ENCODE data around the gene TSPAN12. TPM values are rescaled to one million over a fixed set of nuclear protein-coding genes. Genes with fewer than 3 reads are reported as not detected.
A peak's percentile ranks its signal among the peaks of the same experiment; 100 is the strongest.

Gene TSPAN12
- polyA plus RNA-seq, 1 donor = 99.6 TPM

DNA sequence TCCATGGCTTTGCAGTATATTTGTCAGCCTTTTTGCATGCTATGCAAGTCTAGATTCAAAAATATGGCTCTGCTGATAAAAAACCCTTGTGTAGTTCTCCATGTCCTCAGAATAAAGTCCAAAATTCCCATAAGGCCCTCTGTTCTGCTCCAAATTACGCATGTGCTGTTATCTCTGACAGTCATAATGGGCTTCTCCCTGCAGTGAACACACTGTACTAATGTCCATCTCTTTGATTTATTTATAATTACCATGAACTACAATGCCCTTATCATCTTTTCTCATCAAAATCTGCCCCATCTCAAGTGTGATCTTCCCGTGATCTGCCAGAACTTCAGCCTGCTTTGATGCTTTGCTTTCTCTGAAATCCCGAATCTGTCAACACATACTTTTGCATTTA, 87.7 kb downstream of the TSPAN12 start:
- WGBS (ENCODE audit: insufficient coverage, low lambda C conversion rate) = 77% methylated on average over 3 of the region's 3 CpGs
- H3K4me1 ChIP-seq (ENCODE audit: control insufficient read depth, insufficient read depth, low read length) = no peaks in the 10 kb centered on the region
- H3K9me3 ChIP-seq (ENCODE audit: control insufficient read depth, low read depth, low read length) = no peaks in the 10 kb centered on the region
- H3K4me3 ChIP-seq (ENCODE audit: low read length) = no peak overlapping the region
- DNase-seq = no peak
- H3K36me3 ChIP-seq (ENCODE audit: control insufficient read depth, insufficient read depth, low read length) = no peaks in the 10 kb centered on the region
- no peak overlapping the region for H3K27ac ChIP-seq (ENCODE audit: low read length)
- no peaks in the 10 kb centered on the region for H3K27me3 ChIP-seq (ENCODE audit: control insufficient read depth, insufficient read depth, low read length)

DNA sequence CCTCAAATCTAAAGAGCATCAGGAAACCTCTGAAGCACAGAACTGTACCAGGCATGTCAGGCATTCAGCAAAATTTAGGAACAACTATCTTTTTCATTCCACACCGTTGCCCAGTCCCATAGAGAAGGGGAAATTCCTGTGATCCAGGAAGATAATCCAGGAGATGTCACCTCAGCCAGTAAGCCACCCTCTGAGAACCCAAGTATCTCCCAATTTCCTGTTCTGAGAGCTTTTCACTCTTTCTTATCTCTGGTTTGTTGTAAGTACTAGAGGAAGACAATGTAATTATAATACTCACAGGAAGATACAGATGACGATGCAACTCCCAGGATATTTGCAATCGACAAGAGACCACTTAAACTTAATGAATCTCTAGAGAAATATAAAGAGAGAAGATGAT, 97.1 kb downstream of the TSPAN12 start:
- no peak for DNase-seq
- Histone ChIP-seq H3K9me3 (ENCODE audit: control insufficient read depth, low read depth, low read length) (no peaks in the 10 kb centered on the region), H3K4me1 (ENCODE audit: control insufficient read depth, insufficient read depth, low read length) (no peaks in the 10 kb centered on the region), H3K27ac (ENCODE audit: low read length) (no peak overlapping the region), H3K36me3 (ENCODE audit: control insufficient read depth, insufficient read depth, low read length) (no peaks in the 10 kb centered on the region), H3K27me3 (ENCODE audit: control insufficient read depth, insufficient read depth, low read length) (peaks cover 5% of the 10 kb centered on the region), H3K4me3 (ENCODE audit: low read length) (no peak overlapping the region)
- 72% methylated on average over 2 of the region's 3 CpGs for WGBS (ENCODE audit: insufficient coverage, low lambda C conversion rate)

DNA sequence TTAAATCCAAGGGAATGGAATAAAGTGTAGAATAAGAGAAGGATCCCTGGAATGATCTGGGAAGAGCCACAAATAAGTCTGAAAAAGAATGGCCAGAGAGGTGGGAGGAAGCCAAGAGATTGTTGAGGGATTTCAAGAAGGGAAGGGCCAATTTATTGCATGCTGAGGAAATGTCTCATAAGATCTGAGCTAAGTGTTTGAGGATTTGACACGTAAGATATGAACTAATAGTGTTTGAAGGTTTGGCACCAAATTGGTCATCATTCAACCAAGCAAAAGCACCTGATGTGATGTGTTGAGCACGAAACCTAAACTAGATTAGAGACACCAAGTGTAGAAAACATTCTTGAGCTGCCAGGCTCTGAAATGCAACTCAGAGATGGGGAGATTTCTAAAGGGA, 97.9 kb downstream of the TSPAN12 start:
- Histone ChIP-seq H3K4me1 (ENCODE audit: control insufficient read depth, insufficient read depth, low read length) (no peaks in the 10 kb centered on the region), H3K4me3 (ENCODE audit: low read length) (no peak overlapping the region), H3K27ac (ENCODE audit: low read length) (no peak overlapping the region), H3K27me3 (ENCODE audit: control insufficient read depth, insufficient read depth, low read length) (peaks cover 5% of the 10 kb centered on the region), H3K9me3 (ENCODE audit: control insufficient read depth, low read depth, low read length) (no peaks in the 10 kb centered on the region), H3K36me3 (ENCODE audit: control insufficient read depth, insufficient read depth, low read length) (no peaks in the 10 kb centered on the region)
- WGBS (ENCODE audit: insufficient coverage, low lambda C conversion rate) = no CpG with 5 or more reads among the region's 2 CpGs
- no peak for DNase-seq

DNA sequence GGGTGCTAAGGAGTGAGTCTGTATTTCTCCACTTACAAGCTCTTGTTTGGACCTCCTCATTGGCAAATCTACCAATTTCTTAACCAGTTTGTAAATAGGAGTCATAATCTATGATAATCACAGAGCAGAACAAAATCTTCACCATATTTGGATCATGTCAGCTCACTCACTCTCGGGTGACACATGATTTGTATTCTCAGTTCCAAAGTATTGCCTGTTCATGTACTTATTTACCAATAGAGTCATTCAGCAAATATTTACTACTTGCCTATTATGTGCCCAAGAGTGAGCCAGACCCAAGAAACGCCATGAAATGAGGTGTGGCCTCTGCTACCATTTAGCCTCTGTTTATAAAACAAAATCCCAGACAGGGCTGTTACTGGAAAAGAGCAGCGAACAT, 114.8 kb downstream of the TSPAN12 start:
- Histone ChIP-seq H3K27ac (ENCODE audit: low read length) (no peak overlapping the region), H3K36me3 (ENCODE audit: control insufficient read depth, insufficient read depth, low read length) (no peaks in the 10 kb centered on the region), H3K4me3 (ENCODE audit: low read length) (no peak overlapping the region), H3K9me3 (ENCODE audit: control insufficient read depth, low read depth, low read length) (no peaks in the 10 kb centered on the region), H3K4me1 (ENCODE audit: control insufficient read depth, insufficient read depth, low read length) (no peaks in the 10 kb centered on the region), H3K27me3 (ENCODE audit: control insufficient read depth, insufficient read depth, low read length) (no peaks in the 10 kb centered on the region)
- WGBS (ENCODE audit: insufficient coverage, low lambda C conversion rate) = 100% methylated on average over 1 of the region's 3 CpGs
- no peak for DNase-seq

DNA sequence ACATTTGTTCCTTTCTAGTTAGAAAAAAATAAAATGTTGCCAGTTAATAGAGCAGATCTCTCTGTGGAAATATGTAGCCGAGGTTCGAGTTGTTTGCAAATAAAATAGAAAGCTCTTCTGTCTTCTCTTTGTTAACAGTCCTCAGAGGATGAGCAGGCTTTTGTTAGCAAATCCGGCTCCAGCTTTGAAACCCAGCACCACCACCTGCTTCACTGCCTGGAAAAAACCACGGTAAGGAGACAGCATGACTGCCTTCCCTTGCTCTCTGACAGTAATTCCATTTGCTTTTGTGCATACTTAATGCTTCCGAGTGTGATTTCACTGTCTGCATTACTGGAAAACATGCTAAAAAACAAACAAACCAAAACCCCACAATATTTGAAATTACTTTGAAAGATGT, 115.6 kb downstream of the TSPAN12 start:
- no peaks in the 10 kb centered on the region for H3K9me3 ChIP-seq (ENCODE audit: control insufficient read depth, low read depth, low read length)
- H3K27me3 ChIP-seq (ENCODE audit: control insufficient read depth, insufficient read depth, low read length) = no peaks in the 10 kb centered on the region
- WGBS (ENCODE audit: insufficient coverage, low lambda C conversion rate) = no CpG with 5 or more reads among the region's 5 CpGs
- H3K36me3 ChIP-seq (ENCODE audit: control insufficient read depth, insufficient read depth, low read length) = no peaks in the 10 kb centered on the region
- no peaks in the 10 kb centered on the region for H3K4me1 ChIP-seq (ENCODE audit: control insufficient read depth, insufficient read depth, low read length)
- H3K27ac ChIP-seq (ENCODE audit: low read length) = no peak overlapping the region
- no peak overlapping the region for H3K4me3 ChIP-seq (ENCODE audit: low read length)
- no peak for DNase-seq

DNA sequence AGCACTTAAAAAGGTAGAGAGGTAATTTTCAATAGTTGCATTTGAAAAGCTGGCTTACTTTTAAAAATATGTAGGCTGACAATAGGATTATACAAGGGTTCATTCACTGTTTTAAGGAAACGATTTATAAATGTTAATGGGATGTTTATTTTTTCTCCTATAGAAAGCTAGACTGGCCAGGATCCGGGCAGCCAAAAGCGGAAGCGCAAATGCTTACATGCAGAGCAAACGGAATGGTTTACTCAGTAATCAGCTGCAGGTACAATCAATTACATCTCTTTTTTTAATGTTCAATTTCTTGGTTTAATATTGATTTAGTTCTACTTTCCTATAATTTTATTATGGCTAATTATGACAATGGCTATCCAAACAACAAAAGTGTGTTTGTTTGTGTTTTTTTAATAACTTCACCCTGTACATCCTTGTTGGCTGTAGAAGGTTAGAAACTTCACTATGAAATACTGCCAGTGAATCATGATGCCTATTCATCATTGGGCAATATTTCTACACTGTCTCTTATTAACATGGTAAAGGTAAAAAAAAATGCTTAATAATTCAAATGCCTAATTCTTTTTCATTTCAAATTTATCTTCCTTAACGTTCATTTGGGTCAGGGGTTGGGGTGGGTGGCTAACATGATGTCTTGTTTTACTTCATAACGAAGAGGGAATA, 116.4 kb downstream of the TSPAN12 start:
- no peaks in the 10 kb centered on the region for H3K27me3 ChIP-seq (ENCODE audit: control insufficient read depth, insufficient read depth, low read length)
- H3K36me3 ChIP-seq (ENCODE audit: control insufficient read depth, insufficient read depth, low read length) = no peaks in the 10 kb centered on the region
- H3K27ac ChIP-seq (ENCODE audit: low read length) = no peak overlapping the region
- H3K4me3 ChIP-seq (ENCODE audit: low read length) = no peak overlapping the region
- no peaks in the 10 kb centered on the region for H3K4me1 ChIP-seq (ENCODE audit: control insufficient read depth, insufficient read depth, low read length)
- WGBS (ENCODE audit: insufficient coverage, low lambda C conversion rate) = 42% methylated on average over 3 of the region's 7 CpGs
- no peaks in the 10 kb centered on the region for H3K9me3 ChIP-seq (ENCODE audit: control insufficient read depth, low read depth, low read length)
- no peak for DNase-seq

DNA sequence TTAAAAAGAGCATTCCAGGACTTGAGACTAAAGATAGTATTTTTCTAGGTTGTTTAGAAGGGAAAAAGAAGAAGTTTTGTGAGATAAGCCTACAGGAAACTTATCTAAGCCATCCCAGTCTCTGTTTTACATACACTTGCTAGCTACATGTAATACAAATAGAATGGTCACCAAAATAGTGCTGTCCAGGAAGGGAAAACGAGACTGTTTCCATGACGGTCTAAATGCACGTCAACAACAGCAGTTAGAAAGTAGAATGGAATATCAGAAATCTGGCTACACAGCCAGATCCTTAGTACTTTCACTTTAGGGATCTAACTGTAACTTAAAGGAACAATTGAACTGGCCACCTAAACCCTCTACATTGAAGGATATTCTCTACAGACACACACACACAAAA, 117.6 kb downstream of the TSPAN12 start:
- no CpG with 5 or more reads among the region's 3 CpGs for WGBS (ENCODE audit: insufficient coverage, low lambda C conversion rate)
- Histone ChIP-seq H3K27me3 (ENCODE audit: control insufficient read depth, insufficient read depth, low read length) (no peaks in the 10 kb centered on the region), H3K4me3 (ENCODE audit: low read length) (no peak overlapping the region), H3K4me1 (ENCODE audit: control insufficient read depth, insufficient read depth, low read length) (no peaks in the 10 kb centered on the region), H3K9me3 (ENCODE audit: control insufficient read depth, low read depth, low read length) (no peaks in the 10 kb centered on the region), H3K27ac (ENCODE audit: low read length) (no peak overlapping the region), H3K36me3 (ENCODE audit: control insufficient read depth, insufficient read depth, low read length) (no peaks in the 10 kb centered on the region)
- DNase-seq = peak; percentile 7 to 20

DNA sequence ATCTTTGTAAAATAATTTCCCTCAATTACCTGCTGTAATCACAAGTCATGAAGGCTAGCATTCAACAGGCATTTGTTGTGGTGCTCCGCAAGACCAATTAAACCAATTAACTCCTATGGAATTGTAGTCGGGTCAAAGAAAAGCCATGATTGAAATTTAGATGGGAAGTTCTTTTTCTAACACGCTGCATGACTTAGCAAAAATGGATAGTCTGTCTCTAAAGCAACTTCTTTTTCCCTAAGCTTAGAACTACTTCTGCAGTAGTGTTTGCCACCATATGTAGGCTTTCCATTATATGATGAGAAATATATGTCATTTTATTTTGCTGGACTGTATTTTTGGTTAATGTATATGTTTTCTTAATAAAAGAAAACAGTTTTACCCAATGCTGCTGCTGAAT, 119.1 kb downstream of the TSPAN12 start:
- no peak overlapping the region for H3K27ac ChIP-seq (ENCODE audit: low read length)
- no peaks in the 10 kb centered on the region for H3K9me3 ChIP-seq (ENCODE audit: control insufficient read depth, low read depth, low read length)
- H3K4me3 ChIP-seq (ENCODE audit: low read length) = no peak overlapping the region
- no peaks in the 10 kb centered on the region for H3K36me3 ChIP-seq (ENCODE audit: control insufficient read depth, insufficient read depth, low read length)
- no peaks in the 10 kb centered on the region for H3K27me3 ChIP-seq (ENCODE audit: control insufficient read depth, insufficient read depth, low read length)
- H3K4me1 ChIP-seq (ENCODE audit: control insufficient read depth, insufficient read depth, low read length) = no peaks in the 10 kb centered on the region
- no peak for DNase-seq
- no CpG with 5 or more reads among the region's 3 CpGs for WGBS (ENCODE audit: insufficient coverage, low lambda C conversion rate)

Other genes starting within 250 kb of the TSPAN12 start
- gene ING3, start 92.6 kb upstream of the TSPAN12 start, polyA plus RNA-seq = 22.6 TPM
- 12.1 TPM for gene CPED1, start 130.6 kb upstream of the TSPAN12 start, polyA plus RNA-seq

Data from large intestine (tissue), 3 donors.